Ovary (tissue), 9 donors: ENCODE results near the gene CSH1. TPM values are rescaled to one million over a fixed set of nuclear protein-coding genes. Genes with fewer than 3 reads are reported as not detected.
"Not testable (repeated sequence)": the region's sequence is repeated elsewhere in the genome, so short reads cannot be mapped to it uniquely, and the experiment has no call there.

ENCODE experiments used
- DNase-seq, 5 donors: peaks; one replicate each; pipeline ENCODE4 v3.0.0-alpha.2; 2019 to 2020
- H3K27ac ChIP-seq, 2 donors: fragments of 200-600 bp; one replicate each; pipeline versions ENCODE4 v1.5.1 to v1.8.0; 2019 to 2022
- H3K27me3 ChIP-seq: fragments of 200-600 bp; one replicate; pipeline ENCODE4 v1.8.0; 2022
- H3K36me3 ChIP-seq: fragments of 200-600 bp; sonication (generic); one replicate; pipeline ENCODE4 v1.5.1; 2019
- H3K4me1 ChIP-seq: one replicate; pipeline ENCODE4 v1.8.1; 2013; ENCODE audit warnings: mild to moderate bottlenecking, moderate library complexity; ENCODE audit not compliant: insufficient read depth
- H3K4me3 ChIP-seq: fragments of 200-600 bp; sonication (generic); one replicate; pipeline ENCODE4 v1.5.1; 2017
- H3K9me3 ChIP-seq, 2 donors: fragments of 200-600 bp in 1 of 2; sonication (generic) in 1 of 2; one replicate each; pipeline versions ENCODE4 v1.5.1 to v1.8.1; 2013 to 2019; ENCODE audit warnings: mild to moderate bottlenecking in 1 of 2, moderate library complexity in 1 of 2
- CTCF ChIP-seq, 3 donors: fragments of 450-650 bp in 2 of 3; fragments of 200-600 bp in 1 of 3; IDR thresholded peaks; one replicate each; pipeline versions ENCODE4 v1.5.1 to v1.8.0; 2016 to 2022; ENCODE audit warnings: antibody characterized with exemption in 3 of 3, mild to moderate bottlenecking in 1 of 3
- EP300 ChIP-seq: sonication (generic); formaldehyde crosslinking; IDR thresholded peaks from one replicate; pipeline ENCODE4 v1.6.1; 2017; ENCODE audit warnings: antibody characterized with exemption
- POLR2A ChIP-seq: fragments of 450-650 bp; IDR thresholded peaks from one replicate; pipeline ENCODE4 v1.6.1; 2017; ENCODE audit warnings: antibody characterized with exemption, mild to moderate bottlenecking, moderate library complexity
- WGBS, 3 donors: extraction: QIAGEN DNeasy Blood & Tissue Kit in 1 of 3; methylation state at CpG; one replicate each; pipeline versions ENCODE4 v1.1.5 to v1.1.7; 2013 to 2017; 5-methylcytosine and 5-hydroxymethylcytosine counted together
- intact Hi-C, 4 donors: fragments of 100-400 bp; cut with DNase I; formaldehyde crosslinking; loops; one replicate each; pipeline versions ENCODE4 v1.11.0 to v1.15.1; 2022 to 2023
- polyA plus RNA-seq, 2 donors: library from polyadenylated mRNA; stranded (reverse); fragments of 200-250 nt in 1 of 2; fragments of 350-450 nt in 1 of 2; fragmentation: Illumina TruSeq in 1 of 2; extraction: RNeasy Lipid Tissue Mini Kit (QIAGEN cat#74804) in 1 of 2; gene quantifications; one replicate each; pipeline ENCODE4 v1.2.3, GENCODE V29; 2013 to 2014
- total RNA-seq, 7 donors: library from RNA; depleted of rRNA in 2 of 7; stranded (reverse); fragments of >200 nt in 2 of 7; fragmentation: NEBNext Ultra II Directional in 3 of 7; extraction: Animal tissue kit (Norgen Biotek cat#: 25700) in 3 of 7; gene quantifications; one replicate each; pipeline versions ENCODE4 v1.1.0 to v1.2.4, GENCODE V29; 2016 to 2023
- donor health status: DM: no; HTN: no; CAD: no; lungs with moderate emphysema.
- donor health status: DM: no; HTN: no; CAD: no.
- donor health status: Bipolar disorder and iron deficiency.
- donor health status: DM: yes; HTN: yes; CAD: no.
- donor health status: DM: no; HTN: no; CAD: no.
- donor health status: DM: yes; HTN: yes; CAD: no.

CSH1 gene
- total and polyA plus RNA-seq, 9 donors, result not detected

DNA sequence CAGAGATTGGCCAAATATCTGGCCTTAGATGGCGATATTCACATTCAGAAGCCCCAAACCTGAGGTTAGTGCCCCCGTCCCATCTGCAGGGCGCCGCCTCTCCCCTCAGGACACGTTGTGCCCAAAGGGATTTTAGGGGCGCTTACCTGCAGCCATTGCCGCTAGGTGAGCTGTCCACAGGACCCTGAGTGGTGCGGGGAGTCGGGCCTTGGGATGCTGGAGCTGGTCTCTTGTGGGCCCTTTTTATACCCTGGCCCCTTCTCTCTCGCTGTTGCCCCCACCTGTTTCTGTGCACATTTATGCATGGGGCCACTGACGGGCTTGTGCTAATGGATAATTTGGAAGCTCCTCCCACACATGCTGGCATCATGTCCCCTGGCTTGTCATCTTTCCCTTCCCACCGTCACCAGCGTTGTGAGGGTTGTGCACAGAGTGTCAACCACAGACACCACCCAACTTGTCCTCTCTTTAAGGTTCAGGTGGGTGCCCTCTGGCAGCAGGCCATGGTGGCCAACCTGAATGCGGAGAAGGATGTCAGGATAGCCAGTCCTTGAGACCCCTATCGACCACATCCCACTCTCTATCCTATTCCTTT lies 14.8 kb upstream of the CSH1 start, which contains the start of gene CSHL1:
CSHL1 (minus strand) TSS at position 218 of the 595 bp plus-strand sequence; CDS start at position 156, 62 bp downstream.
- H3K36me3 ChIP-seq, result no peaks in the 10 kb centered on the region
- intact Hi-C loops, result loop anchor here in 3 of 4 donors (5.0 to 10.0 kb wide), 4 partner anchors 114 to 374 kb away; partner anchors contain the start of genes ERN1 (in 2 of the 3) and ICAM2 (in 1 of the 3)
- H3K27ac ChIP-seq, result no peak within 1 kb of the TSS
- no peak for DNase-seq
- TF ChIP-seq POLR2A, result no peak
- no peak for TF ChIP-seq EP300
- TF ChIP-seq CTCF (IDR thresholded peaks at IDR 0.05), result no peak
- no peak within 1 kb of the TSS for H3K4me3 ChIP-seq
- no peaks in the 10 kb centered on the region for H3K27me3 ChIP-seq
- H3K4me1 ChIP-seq, result no peaks in the 10 kb centered on the region
- 71 to 78% (median 72%) methylated on average over 15 of the region's 15 CpGs for WGBS, 3 donors
- no peaks in the 10 kb centered on the region for H3K9me3 ChIP-seq

DNA sequence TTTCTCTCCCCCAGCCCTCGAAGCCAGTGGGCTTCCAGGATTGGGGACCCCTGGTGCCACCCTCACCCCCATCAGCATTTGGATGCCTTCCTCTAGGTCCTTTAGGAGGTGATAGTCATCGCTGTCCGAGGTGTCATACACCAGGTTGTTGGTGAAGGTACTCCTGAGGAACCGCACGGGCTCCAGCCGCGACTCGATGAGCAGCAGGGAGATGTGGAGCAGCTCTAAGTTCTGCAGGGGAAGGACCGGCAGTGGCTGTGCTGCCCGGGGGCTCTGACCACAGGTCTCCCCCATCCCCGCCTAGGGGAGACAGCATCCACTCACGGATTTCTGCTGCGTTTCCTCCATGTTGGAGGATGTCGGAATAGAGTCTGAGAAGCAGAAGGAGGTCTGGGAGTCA lies 13.7 kb upstream of the CSH1 start:
- no peak overlapping the region for H3K27ac ChIP-seq
- H3K4me1 ChIP-seq, result no peaks in the 10 kb centered on the region
- no peaks in the 10 kb centered on the region for H3K36me3 ChIP-seq
- no peak for DNase-seq
- TF ChIP-seq POLR2A (no peak), CTCF (IDR thresholded peaks at IDR 0.05) (no peak), EP300 (no peak)
- H3K27me3 ChIP-seq, result no peaks in the 10 kb centered on the region
- H3K9me3 ChIP-seq, result no peaks in the 10 kb centered on the region
- H3K4me3 ChIP-seq, result no peak overlapping the region
- intact Hi-C loops, result loop anchor here in 3 of 4 donors (5.0 to 10.0 kb wide), 4 partner anchors 115 to 375 kb away; partner anchors contain the start of genes ERN1 (in 2 of the 3) and ICAM2 (in 1 of the 3)
- WGBS, 3 donors, result 87 to 91% (median 90%) methylated on average over 14 of the region's 14 CpGs

DNA sequence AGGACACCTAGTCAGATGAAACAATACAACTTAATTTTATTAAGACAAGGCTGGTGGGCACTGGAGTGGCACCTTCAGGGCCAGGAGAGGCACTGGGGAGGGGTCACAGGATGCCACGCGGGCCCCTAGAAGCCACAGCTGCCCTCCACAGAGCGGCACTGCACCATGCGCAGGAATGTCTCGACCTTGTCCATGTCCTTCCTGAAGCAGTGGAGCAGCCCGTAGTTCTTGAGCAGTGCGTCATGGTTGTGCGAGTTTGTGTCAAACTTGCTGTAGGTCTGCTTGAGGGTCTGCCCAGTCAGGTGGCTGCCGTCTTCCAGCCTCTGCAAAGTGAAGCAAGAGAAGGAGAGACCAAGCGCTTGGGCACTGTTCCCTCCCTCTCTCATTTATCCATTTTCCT lies 13.2 kb upstream of the CSH1 start:
- 93 to 95% (median 94%) methylated on average over 10 of the region's 10 CpGs for WGBS, 3 donors
- H3K36me3 ChIP-seq, H3K27ac ChIP-seq, DNase-seq, H3K4me3 ChIP-seq, H3K9me3 ChIP-seq, intact Hi-C loops, H3K27me3 ChIP-seq, H3K4me1 ChIP-seq: not testable (repeated sequence)

DNA sequence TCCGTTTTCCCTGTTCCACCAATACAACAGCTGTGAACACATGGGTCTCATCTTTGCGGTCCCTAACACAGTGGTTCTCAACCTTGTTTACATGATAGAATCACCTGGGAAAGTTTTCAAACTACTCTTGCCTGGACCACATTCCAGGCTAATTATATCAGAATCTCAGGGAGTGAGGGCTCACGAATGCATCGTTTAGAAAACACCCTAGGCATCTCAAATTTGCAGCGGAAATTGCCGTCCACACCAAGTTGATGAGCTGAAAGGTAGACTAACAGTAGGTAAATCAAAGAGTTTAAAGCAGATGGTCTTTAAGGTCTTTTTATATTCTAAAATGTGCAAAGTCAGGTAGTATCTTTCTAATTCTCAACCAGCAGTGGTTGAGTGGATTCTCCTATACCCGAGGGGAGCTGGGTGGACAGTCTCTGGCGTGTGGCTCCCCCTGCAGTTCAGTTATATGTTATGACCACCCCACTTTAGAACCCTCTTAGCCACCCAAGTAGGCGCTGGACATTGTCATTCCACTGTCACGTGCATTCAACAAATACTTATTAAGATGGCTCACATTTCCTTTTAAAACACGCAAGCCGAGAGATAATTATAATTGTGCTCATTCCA lies 10.9 kb upstream of the CSH1 start:
- H3K9me3 ChIP-seq, intact Hi-C loops, H3K4me1 ChIP-seq, H3K27ac ChIP-seq, H3K36me3 ChIP-seq, H3K27me3 ChIP-seq, H3K4me3 ChIP-seq: not testable (repeated sequence)
- DNase-seq, result peak in 1 of 5 donors; percentile 40
- 29 to 42% (median 36%) methylated on average over 10 to 12 of the region's 12 CpGs for WGBS, 3 donors

DNA sequence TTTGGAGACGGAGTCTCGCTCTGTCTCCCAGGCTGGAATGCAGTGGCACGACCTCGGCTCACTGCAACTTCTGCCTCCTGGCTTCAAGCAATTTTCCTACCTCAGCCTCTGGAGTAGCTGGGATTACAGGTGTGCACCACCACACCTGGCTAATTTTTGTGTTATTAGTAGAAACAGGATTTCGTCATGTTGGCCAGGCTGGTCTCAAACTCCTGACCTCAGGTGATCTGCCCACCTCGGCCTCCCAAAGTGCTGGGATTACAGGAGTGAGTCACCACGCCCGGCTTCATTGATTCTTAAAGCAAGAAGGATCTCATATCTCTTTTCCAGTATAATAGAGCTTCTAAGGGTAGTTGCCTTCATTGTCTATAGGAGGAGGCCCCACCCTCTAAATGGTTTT lies 8.4 kb upstream of the CSH1 start:
- H3K4me3 ChIP-seq, H3K27me3 ChIP-seq, H3K9me3 ChIP-seq, H3K36me3 ChIP-seq, DNase-seq, H3K27ac ChIP-seq, intact Hi-C loops, H3K4me1 ChIP-seq: not testable (repeated sequence)
- WGBS, 3 donors, result 92 to 96% (median 93%) methylated on average over 8 of the region's 8 CpGs

GRCh38 chr17:63903787-63904201 lies 7.4 kb upstream of the CSH1 start:
- intact Hi-C loops, H3K4me3 ChIP-seq, H3K27ac ChIP-seq, H3K27me3 ChIP-seq, DNase-seq, H3K4me1 ChIP-seq, H3K9me3 ChIP-seq, H3K36me3 ChIP-seq: not testable (repeated sequence)
- WGBS, 3 donors, result 47 to 52% (median 48%) methylated on average over 5 of the region's 5 CpGs

GRCh38 chr17:63901971-63902370 lies 5.6 kb upstream of the CSH1 start:
- not testable (repeated sequence) for H3K27ac ChIP-seq, H3K27me3 ChIP-seq, H3K36me3 ChIP-seq, DNase-seq, H3K9me3 ChIP-seq, H3K4me1 ChIP-seq, H3K4me3 ChIP-seq
- WGBS, 3 donors, result 56 to 68% (median 61%) methylated on average over 2 of the region's 2 CpGs
- intact Hi-C loops, result loop anchor here in 1 of 4 donors (2.0 kb wide), 1 partner anchor 17 kb away; no protein-coding TSS in a partner anchor

DNA sequence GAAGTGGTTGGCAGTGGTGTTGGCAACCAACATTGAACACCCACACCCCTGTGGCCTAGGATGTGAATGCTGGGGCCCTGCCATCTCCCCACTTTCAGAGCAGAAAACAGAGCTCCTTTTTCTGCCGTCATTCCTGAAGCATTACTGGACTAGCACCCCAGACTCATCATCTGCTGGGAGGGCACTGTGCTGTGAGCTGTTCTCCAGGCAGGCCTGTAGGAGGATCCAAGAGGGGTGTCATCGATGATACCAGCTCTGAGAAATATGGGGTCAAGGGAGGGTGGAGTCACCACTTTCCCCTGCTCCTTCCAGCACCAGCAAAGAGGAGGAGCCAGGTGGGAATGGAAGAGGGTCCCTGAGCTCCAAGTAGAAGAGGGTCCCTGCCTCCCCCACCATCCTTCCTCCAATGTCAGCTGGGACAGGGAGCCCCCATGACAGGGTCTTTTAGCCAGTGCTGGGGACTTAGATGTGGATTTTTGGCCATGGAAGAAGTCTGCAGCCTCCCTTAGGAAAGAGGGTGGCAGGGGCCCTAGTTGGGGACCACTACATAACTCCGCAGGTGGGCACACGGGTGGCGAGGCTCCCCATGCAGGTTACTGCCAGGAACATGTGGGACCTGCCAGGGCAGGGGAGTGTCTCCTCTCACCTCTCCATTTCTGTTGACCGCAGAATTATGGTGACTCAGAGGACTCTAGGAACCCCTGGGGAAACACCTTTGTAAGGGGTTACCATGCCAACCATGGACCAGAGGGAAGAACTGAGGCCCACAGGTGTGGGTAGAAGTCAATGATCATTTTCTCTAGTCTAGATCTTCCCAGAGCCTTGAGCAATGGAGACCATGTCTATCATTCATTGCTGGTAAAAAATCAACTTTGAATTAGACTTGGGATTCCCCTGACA lies 2.8 kb upstream of the CSH1 start:
- H3K4me1 ChIP-seq, H3K36me3 ChIP-seq, DNase-seq, H3K27me3 ChIP-seq, H3K27ac ChIP-seq, intact Hi-C loops, H3K4me3 ChIP-seq, H3K9me3 ChIP-seq: not testable (repeated sequence)
- WGBS, 3 donors, result 80 to 84% (median 82%) methylated on average over 6 of the region's 6 CpGs

DNA sequence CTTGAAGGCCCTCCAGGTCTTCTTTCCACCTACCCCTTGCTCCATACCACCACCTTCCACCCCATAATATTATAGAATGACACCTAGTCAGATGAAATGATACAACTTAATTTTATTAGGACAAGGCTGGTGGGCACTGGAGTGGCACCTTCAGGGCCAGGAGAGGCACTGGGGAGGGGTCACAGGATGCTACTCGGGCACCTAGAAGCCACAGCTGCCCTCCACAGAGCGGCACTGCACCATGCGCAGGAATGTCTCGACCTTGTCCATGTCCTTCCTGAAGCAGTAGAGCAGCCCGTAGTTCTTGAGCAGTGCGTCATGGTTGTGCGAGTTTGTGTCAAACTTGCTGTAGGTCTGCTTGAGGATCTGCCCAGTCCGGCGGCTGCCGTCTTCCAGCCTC lies 1.6 kb downstream of the CSH1 start:
- H3K36me3 ChIP-seq, H3K4me1 ChIP-seq, DNase-seq, intact Hi-C loops, H3K4me3 ChIP-seq, H3K27ac ChIP-seq, H3K27me3 ChIP-seq, H3K9me3 ChIP-seq: not testable (repeated sequence)
- 88 to 94% (median 93%) methylated on average over 5 to 10 of the region's 10 CpGs for WGBS, 3 donors
